Cardiac muscle cell (in vitro differentiated cells and primary cell): ENCODE measurements around the gene SEC24A. TPM values are rescaled to one million over a fixed set of nuclear protein-coding genes. Genes with fewer than 3 reads are reported as not detected.
"Not testable (repeated sequence)": the region's sequence is repeated elsewhere in the genome, so short reads cannot be mapped to it uniquely, and the experiment has no call there.

Experiments used
- DNase-seq, 2 donors: peaks; one replicate each; pipeline versions ENCODE4 v3.0.0 to v3.0.0-alpha.2; 2010 to 2017; ENCODE audit warnings: low read depth in 1 of 2, low spot score in 1 of 2
- H3K27ac ChIP-seq: fragments of 200-600 bp; sonication (generic); 2 replicates; pipeline ENCODE4 v1.5.1; 2016
- H3K27me3 ChIP-seq: fragments of 200-600 bp; sonication (generic); 2 replicates; pipeline ENCODE4 v1.6.0; 2016; ENCODE audit warnings: control low read depth
- H3K36me3 ChIP-seq: fragments of 200-600 bp; sonication (generic); 2 replicates; pipeline ENCODE4 v1.5.1; 2016; ENCODE audit warnings: control low read depth
- H3K4me1 ChIP-seq: fragments of 200-600 bp; sonication (generic); 2 replicates; pipeline ENCODE4 v1.8.1; 2017; ENCODE audit warnings: low read depth, mild to moderate bottlenecking, mixed run types
- H3K4me3 ChIP-seq: fragments of 200-600 bp; sonication (generic); 2 replicates; pipeline ENCODE4 v1.5.1; 2016; ENCODE audit warnings: mild to moderate bottlenecking
- H3K9me3 ChIP-seq: fragments of 200-600 bp; sonication (generic); 2 replicates; pipeline ENCODE4 v1.5.1; 2017; ENCODE audit warnings: low read depth, mild to moderate bottlenecking, control low read depth
- polyA plus RNA-seq: library from polyadenylated mRNA; unstranded; fragments of >200 nt; fragmentation: Nextera tagmentation; extraction: Ambion mirVana; gene quantifications from 2 replicates; pipeline ENCODE4 v1.2.1, GENCODE V29; 2016
- total RNA-seq: library from RNA; depleted of rRNA; stranded (reverse); fragments of >200 nt; gene quantifications from 2 replicates; pipeline ENCODE4 v1.2.3, GENCODE V29; 2016
- TF ChIP-seq, protein P1 (sequence below): IDR thresholded peaks from 2 replicates; pipeline ENCODE4 v1.5.1; 2012; ENCODE audit warnings: low read depth, mild to moderate bottlenecking, low read length

Gene SEC24A
- total and polyA plus RNA-seq, 2 experiments from 2014 or later = 9.9 to 11.6 TPM

DNA sequence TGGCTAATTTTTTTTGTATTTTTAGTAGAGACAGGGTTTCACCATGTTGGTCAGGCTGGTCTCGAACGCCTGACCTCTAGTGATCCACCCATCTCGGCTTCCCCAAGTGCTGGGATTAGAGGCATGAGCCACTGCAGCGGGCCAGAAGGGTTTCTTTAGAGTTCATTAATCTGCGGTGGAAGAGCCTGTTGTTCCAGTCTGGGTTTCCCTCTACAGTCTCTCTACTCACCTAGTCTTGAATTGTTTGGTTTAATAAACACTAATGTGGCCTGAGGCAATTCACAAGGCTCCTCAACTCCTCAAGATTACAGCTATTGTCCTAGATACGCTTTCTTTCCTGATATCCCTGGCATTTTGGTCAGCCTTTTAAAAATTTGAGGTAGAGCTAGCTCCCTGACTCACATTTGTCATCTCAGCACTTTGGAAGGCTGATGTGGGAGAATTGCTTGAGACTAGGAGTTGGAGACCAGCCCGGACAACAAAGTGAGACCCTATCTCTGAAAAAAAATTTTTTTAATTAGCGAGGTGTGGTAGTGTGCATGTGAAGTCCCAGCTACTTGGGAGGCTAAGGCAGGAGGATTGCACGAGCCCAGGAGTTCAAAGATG lies 11.4 kb upstream of the SEC24A start:
- Histone ChIP-seq H3K9me3 (no peaks in the 10 kb centered on the region), H3K27me3 (no peaks in the 10 kb centered on the region), H3K27ac (no peak overlapping the region), H3K36me3 (no peaks in the 10 kb centered on the region), H3K4me1 (no peaks in the 10 kb centered on the region), H3K4me3 (no peak overlapping the region)
- TF ChIP-seq, protein P1, sequence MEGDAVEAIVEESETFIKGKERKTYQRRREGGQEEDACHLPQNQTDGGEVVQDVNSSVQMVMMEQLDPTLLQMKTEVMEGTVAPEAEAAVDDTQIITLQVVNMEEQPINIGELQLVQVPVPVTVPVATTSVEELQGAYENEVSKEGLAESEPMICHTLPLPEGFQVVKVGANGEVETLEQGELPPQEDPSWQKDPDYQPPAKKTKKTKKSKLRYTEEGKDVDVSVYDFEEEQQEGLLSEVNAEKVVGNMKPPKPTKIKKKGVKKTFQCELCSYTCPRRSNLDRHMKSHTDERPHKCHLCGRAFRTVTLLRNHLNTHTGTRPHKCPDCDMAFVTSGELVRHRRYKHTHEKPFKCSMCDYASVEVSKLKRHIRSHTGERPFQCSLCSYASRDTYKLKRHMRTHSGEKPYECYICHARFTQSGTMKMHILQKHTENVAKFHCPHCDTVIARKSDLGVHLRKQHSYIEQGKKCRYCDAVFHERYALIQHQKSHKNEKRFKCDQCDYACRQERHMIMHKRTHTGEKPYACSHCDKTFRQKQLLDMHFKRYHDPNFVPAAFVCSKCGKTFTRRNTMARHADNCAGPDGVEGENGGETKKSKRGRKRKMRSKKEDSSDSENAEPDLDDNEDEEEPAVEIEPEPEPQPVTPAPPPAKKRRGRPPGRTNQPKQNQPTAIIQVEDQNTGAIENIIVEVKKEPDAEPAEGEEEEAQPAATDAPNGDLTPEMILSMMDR = no peak
- no peak for DNase-seq

DNA sequence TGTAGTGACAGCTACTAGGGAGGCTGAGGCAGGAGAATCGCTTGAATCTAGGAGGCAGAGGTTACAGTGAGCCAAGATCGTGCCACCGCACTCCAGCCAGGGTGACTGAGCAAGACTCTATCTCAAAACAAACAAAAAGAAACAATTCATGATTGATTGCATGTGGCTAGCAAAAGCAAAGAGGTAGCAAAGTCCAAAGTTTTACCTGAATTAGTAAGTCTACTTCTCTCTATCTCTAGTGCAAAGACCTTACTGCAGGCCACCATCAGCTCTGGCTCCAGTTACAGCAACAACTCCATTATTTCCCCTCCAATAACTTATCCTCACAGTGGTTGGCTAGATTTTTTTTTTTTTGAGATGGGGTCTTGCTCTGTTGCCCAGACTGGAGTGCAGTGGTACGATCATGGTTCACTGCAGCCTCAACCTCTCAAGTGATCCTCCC lies 9.8 kb upstream of the SEC24A start:
- Histone ChIP-seq H3K36me3 (no peaks in the 10 kb centered on the region), H3K4me3 (no peak overlapping the region), H3K9me3 (no peaks in the 10 kb centered on the region), H3K4me1 (no peaks in the 10 kb centered on the region), H3K27ac (no peak overlapping the region), H3K27me3 (no peaks in the 10 kb centered on the region)
- no peak for DNase-seq
- TF ChIP-seq, protein P1 = no peak

DNA sequence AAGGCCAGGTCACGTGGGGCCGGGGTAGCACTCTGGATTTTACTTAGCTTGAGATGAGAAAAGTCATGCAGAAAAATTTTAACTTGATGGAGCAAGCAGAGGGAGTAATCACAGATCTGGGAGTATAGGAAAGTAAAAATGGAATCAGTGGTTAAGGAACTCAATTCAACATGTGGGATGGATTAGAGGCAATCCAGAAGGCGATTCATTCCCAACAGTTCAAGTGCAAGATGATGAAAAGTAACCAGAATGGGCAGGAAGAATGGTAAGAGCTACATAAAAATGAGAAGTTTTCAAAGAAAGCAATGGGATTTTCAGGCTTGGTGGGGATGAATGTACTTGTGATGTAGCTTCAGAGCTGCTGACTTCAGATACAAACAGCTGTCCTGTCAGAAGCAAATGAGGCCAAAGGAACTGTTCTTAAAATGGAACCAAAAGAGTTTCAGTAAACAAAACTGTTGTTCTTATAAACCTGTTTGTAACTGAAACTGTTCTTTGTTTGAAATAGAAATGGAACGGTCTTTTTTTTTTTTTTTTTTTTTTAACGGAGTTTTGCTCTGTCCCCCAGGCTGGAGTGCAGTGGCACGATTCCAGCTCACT lies 5.6 kb upstream of the SEC24A start:
- Histone ChIP-seq H3K36me3 (no peaks in the 10 kb centered on the region), H3K4me3 (no peak overlapping the region), H3K27ac (no peak overlapping the region), H3K4me1 (no peaks in the 10 kb centered on the region), H3K9me3 (no peaks in the 10 kb centered on the region), H3K27me3 (no peaks in the 10 kb centered on the region)
- TF ChIP-seq, protein P1 = no peak
- no peak for DNase-seq

DNA sequence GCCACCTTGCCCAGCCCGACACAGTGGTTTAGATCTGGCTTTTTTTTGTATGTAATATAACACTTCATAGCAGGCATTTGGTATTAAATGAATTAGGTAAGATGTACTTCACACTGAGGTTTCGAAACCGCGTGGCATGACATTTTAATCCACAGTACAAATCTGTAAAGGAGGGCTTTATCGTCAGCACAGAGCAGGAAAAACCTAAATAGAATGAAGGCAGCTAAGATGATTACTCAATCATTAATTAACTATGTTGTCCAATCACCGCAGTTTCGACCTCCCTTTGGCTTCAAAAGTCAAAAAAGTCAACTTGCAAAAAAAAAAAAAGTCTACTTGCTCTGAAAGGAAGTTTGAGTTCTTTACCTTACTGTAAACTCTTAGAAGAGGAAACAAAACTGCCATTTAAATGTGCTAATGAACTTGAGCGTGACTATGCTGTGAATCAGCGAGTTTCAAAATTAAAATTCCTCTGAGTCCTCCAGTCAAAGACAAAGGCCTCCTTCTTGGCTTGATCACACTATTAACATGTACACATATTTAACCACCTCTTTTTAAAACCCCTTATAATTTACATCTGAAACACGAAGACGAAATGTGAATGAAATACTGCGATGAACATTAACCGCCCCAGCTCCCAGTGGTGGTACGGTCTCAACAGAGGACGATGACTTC lies 698 bp upstream of the SEC24A start:
- no peaks in the 10 kb centered on the region for H3K9me3 ChIP-seq
- no peaks in the 10 kb centered on the region for H3K27me3 ChIP-seq
- H3K4me1 ChIP-seq = peaks cover 8% of the 10 kb centered on the region
- TF ChIP-seq, protein P1 = no peak
- H3K36me3 ChIP-seq = no peaks in the 10 kb centered on the region
- peak overlapping the region; percentile 98 for H3K27ac ChIP-seq
- H3K4me3 ChIP-seq = peak overlapping the region; percentile 87
- peak in 1 of 2 donors; percentile 74 for DNase-seq

DNA sequence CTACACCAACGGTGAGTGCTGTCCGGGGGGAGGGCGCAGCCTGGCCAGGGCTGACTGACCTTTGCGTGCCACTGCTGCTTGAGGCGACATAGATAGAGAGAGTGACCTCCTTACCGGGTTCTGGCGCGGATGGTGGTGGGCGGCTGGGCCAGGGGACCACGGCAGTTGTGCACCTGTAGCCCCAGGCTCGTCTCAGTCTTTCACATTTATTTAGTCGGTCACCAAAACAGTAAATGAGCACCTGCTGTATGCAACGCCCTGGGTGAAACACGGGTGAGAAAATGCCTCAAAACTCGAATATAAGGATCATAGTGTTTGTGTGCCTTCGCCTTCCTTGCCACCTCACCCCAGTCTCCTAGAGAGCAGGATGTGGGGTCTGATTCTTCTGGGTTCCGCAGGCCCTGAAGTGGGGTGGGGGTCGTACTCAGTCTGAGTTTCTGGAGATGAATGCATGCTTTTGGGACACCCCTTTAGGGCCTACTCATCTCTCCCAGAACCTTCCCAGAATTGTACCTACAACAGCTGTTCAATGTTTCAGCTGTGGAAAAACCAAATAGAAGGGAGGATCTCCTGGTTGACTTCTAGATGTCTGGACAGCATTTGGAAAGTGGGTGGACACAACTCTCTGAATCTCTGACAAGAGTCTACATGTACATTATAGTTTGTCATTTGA lies 714 bp downstream of the SEC24A start:
- TF ChIP-seq, protein P1 = no peak
- peak overlapping the region; percentile 98 for H3K27ac ChIP-seq
- DNase-seq = no peak
- peaks cover 8% of the 10 kb centered on the region for H3K4me1 ChIP-seq
- peak overlapping the region; percentile 87 for H3K4me3 ChIP-seq
- H3K36me3 ChIP-seq = no peaks in the 10 kb centered on the region
- H3K9me3 ChIP-seq = no peaks in the 10 kb centered on the region
- H3K27me3 ChIP-seq = no peaks in the 10 kb centered on the region

DNA sequence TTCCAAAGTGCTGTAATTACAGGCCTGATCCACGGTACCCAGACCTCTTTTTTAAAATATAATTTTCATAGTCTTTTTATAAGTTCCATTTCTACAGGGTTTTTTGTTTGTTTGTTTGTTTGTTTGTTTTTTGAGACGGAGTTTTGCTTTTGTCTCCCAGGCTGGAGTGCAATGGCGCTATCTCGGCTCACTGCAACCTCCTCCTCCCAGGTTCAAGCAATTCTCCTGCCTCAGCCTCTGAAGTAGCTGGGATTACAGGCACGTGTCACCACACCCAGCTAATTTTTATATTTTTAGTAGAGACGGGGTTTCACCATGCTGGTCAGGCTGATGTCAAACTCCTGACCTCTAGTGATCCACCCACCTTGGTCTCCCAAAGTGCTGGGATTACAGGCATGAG lies 2.1 kb downstream of the SEC24A start:
- not testable (repeated sequence) for H3K27me3 ChIP-seq, H3K9me3 ChIP-seq, H3K27ac ChIP-seq, H3K4me1 ChIP-seq, H3K36me3 ChIP-seq, DNase-seq, H3K4me3 ChIP-seq
